WTC11 (cell line): Measurements from ENCODE around the gene MYO5B.

Experiments used
- AFF4 ChIP-seq: sonication (generic); formaldehyde crosslinking; IDR thresholded peaks from 2 replicates; pipeline ENCODE4 v1.8.1; 2023; ENCODE audit warnings: mild to moderate bottlenecking, missing genetic modification reagents, borderline replicate concordance
- ATF2 ChIP-seq: sonication (generic); formaldehyde crosslinking; IDR thresholded peaks from 2 replicates; pipeline ENCODE4 v1.8.1; 2022; ENCODE audit warnings: low read depth, missing genetic modification reagents, borderline replicate concordance
- CREB1 ChIP-seq: sonication (generic); formaldehyde crosslinking; IDR thresholded peaks from 2 replicates; pipeline ENCODE4 v1.8.0; 2023; ENCODE audit warnings: mild to moderate bottlenecking, missing genetic modification reagents
- CTCF ChIP-seq: fragments of 200-600 bp; IDR thresholded peaks from 2 replicates; pipeline ENCODE4 v1.8.0; 2022; ENCODE audit warnings: antibody characterized with exemption
- ELF4 ChIP-seq: sonication (generic); formaldehyde crosslinking; IDR thresholded peaks from 2 replicates; pipeline ENCODE4 v1.8.1; 2022; ENCODE audit warnings: low read depth, mild to moderate bottlenecking, moderate library complexity, missing genetic modification reagents
- KAT7 ChIP-seq: sonication (generic); formaldehyde crosslinking; IDR thresholded peaks from 2 replicates; pipeline ENCODE4 v1.8.1; 2023; ENCODE audit warnings: missing genetic modification reagents, mild to moderate bottlenecking, borderline replicate concordance
- MXD4 ChIP-seq: fragments of 250-450 bp; sonication (Bioruptor Pico); IDR thresholded peaks from 2 replicates; pipeline ENCODE4 v1.8.0; 2021; ENCODE audit warnings: mild to moderate bottlenecking, moderate library complexity, borderline replicate concordance
- NR1H2 ChIP-seq: sonication (generic); formaldehyde crosslinking; IDR thresholded peaks from 2 replicates; pipeline ENCODE4 v1.9.0; 2021; ENCODE audit warnings: mild to moderate bottlenecking, moderate library complexity, missing genetic modification reagents
- NR2C2 ChIP-seq: sonication (generic); formaldehyde crosslinking; IDR thresholded peaks from 2 replicates; pipeline ENCODE4 v1.8.0; 2022; ENCODE audit warnings: mild to moderate bottlenecking, missing genetic modification reagents
- RELA ChIP-seq: sonication (generic); formaldehyde crosslinking; IDR thresholded peaks from 2 replicates; pipeline ENCODE4 v1.8.1; 2022; ENCODE audit warnings: missing genetic modification reagents, mild to moderate bottlenecking, borderline replicate concordance
- TEAD4 ChIP-seq: sonication (generic); formaldehyde crosslinking; IDR thresholded peaks from 2 replicates; pipeline ENCODE4 v1.8.0; 2022; ENCODE audit warnings: mild to moderate bottlenecking, missing genetic modification reagents
- TP53 ChIP-seq: sonication (generic); formaldehyde crosslinking; IDR thresholded peaks from 2 replicates; pipeline ENCODE4 v1.8.1; 2023; ENCODE audit warnings: mild to moderate bottlenecking, missing genetic modification reagents
- USF2 ChIP-seq: sonication (generic); formaldehyde crosslinking; IDR thresholded peaks from 2 replicates; pipeline ENCODE4 v1.8.1; 2023; ENCODE audit warnings: mild to moderate bottlenecking, missing genetic modification reagents, moderate library complexity
- TF ChIP-seq, protein P1 (sequence below): sonication (generic); formaldehyde crosslinking; IDR thresholded peaks from 2 replicates; pipeline ENCODE4 v1.8.1; 2023; ENCODE audit warnings: mild to moderate bottlenecking, missing genetic modification reagents

DNA sequence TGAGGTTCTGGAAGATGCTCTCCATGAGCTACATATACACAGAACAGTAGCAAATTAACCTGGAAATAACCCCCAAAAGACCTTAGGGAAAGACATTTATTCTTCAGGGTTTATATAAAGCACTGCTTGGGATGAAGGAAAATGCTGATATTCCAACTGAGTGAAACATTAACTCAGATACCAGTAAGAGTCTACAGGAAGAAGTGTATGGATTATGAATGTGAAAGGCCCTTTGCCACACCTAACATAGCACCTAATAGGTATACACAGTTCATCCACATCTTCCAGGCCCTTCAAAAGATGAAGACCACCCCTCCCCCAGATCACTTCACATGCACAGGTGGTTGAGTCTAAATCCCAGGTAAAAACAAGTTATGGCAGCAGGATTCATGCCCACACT, 50.4 kb downstream of the MYO5B start:
- TF ChIP-seq ATF2 (CRISPR knock-in tag) = no peak
- no peak for TF ChIP-seq CTCF
- TF ChIP-seq USF2 (CRISPR knock-in tag) = no peak
- no peak for TF ChIP-seq NR2C2 (CRISPR knock-in tag)
- no peak for TF ChIP-seq AFF4 (CRISPR knock-in tag)
- no peak for TF ChIP-seq ELF4 (CRISPR knock-in tag)
- TF ChIP-seq TEAD4 (CRISPR knock-in tag) = no peak
- TF ChIP-seq RELA (CRISPR knock-in tag) = no peak
- no peak for TF ChIP-seq MXD4 (CRISPR knock-in tag)
- no peak for TF ChIP-seq CREB1
- no peak for TF ChIP-seq NR1H2 (CRISPR knock-in tag)
- TF ChIP-seq, protein P1, sequence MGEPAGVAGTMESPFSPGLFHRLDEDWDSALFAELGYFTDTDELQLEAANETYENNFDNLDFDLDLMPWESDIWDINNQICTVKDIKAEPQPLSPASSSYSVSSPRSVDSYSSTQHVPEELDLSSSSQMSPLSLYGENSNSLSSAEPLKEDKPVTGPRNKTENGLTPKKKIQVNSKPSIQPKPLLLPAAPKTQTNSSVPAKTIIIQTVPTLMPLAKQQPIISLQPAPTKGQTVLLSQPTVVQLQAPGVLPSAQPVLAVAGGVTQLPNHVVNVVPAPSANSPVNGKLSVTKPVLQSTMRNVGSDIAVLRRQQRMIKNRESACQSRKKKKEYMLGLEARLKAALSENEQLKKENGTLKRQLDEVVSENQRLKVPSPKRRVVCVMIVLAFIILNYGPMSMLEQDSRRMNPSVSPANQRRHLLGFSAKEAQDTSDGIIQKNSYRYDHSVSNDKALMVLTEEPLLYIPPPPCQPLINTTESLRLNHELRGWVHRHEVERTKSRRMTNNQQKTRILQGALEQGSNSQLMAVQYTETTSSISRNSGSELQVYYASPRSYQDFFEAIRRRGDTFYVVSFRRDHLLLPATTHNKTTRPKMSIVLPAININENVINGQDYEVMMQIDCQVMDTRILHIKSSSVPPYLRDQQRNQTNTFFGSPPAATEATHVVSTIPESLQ (CRISPR knock-in tag) = no peak
- TF ChIP-seq TP53 (CRISPR knock-in tag) = no peak
- no peak for TF ChIP-seq KAT7 (CRISPR knock-in tag)
